ENCODE results near the gene DCXR. TPM values are rescaled to one million over a fixed set of nuclear protein-coding genes. Genes with fewer than 3 reads are reported as not detected.

The DCXR gene
- total and polyA plus RNA-seq, 2 of the 13 experiments (the other 11 are each of a cell fraction or from before 2014, with no cell fraction given) = 287 to 311 TPM

- TF ChIP-seq STAG1 (CRISPR knock-in tag; IDR thresholded peaks at IDR 0.05) (peak; percentile 54), EP300 (IDR thresholded peaks at IDR 0.05; ENCODE audit: low read depth in 2 of 2, low read length in 2 of 2) (no peak), EP300 (CRISPR knock-in tag; IDR thresholded peaks at IDR 0.05; ENCODE audit: borderline replicate concordance) (peak; percentile 26; the same call in 1 of the 2 replicates), MEIS1 (CRISPR knock-in tag; IDR thresholded peaks at IDR 0.05; ENCODE audit: borderline replicate concordance) (no peak), ZHX2 (IDR thresholded peaks at IDR 0.05; ENCODE audit: low read depth) (no peak; the same call in 1 of the 2 replicates), ZHX2 (CRISPR knock-in tag; IDR thresholded peaks at IDR 0.05; ENCODE audit: borderline replicate concordance) (no peak), ZNF407 (CRISPR knock-in tag; IDR thresholded peaks at IDR 0.05; ENCODE audit: not compliant biosample characterization) (peak; percentile 85), PLSCR1 (CRISPR knock-in tag; IDR thresholded peaks at IDR 0.05; ENCODE audit: borderline replicate concordance) (no peak), ZUFSP (CRISPR knock-in tag; IDR thresholded peaks at IDR 0.05; ENCODE audit: borderline replicate concordance) (no peak), ZNF780A (CRISPR knock-in tag; IDR thresholded peaks at IDR 0.05) (no peak)
Observed at GRCh38 chr17:81995463-81996231, 41.9 kb downstream of the DCXR start (continued).
